ENCODE data around the gene CRACR2B.

DNA sequence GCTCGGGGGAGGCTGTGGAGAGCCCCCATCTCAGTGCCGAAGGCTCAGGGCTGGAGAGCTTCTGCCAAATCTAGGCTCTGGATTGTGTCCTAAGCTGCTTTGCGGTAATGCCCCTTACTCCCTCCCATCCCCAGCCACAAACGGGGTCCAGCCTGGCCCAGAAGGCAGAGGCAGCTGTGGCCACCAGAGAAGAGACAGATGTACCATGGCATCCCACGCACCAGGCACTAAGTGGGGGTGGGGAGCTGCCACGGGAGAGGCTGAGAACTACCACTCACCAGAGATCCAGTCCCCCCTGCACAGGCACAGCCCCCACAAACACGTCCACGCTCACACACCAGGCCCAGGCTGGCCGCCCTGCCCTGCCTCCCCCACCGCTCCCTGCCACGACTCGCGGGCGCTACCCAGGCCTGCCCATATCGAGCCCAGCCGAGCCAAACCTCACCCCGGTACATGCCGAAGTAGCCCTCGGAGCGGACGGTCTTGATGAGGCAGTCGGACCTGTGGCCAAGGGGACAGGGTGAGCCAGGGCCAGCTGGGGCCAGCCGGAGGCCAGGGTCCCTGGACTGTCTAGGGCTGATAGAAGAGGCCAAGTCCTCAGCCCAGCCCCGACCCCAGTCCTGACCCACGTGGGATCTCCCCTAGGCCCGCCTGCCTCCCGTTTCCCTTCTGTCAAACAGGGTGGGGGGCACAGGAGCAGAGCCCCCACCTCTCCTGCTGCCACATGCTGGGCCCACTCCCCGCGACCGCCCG is 33.5 kb upstream of the CRACR2B start:
- TF ChIP-seq EZH2 (IDR thresholded peaks at IDR 0.05; ENCODE audit: borderline replicate concordance, low read length) (no peak), CTCF (conservative IDR thresholded peaks at IDR 0.05 in 1 of 2, IDR thresholded peaks at IDR 0.05 in 1 of 2; ENCODE audit: extremely low read depth in 1 of 2, insufficient read depth in 1 of 2, low read depth in 1 of 2, low read length in 2 of 2) (no peak)

Measured in mammary epithelial cell (primary cell).